GM21723 (cell line): ENCODE data around the gene CMC2.

Experiments used
- ATAC-seq: cut with Tn5 transposase; IDR thresholded peaks from one replicate; pipeline ENCODE4 v1.9.1; 2021; ENCODE audit warnings: mild to moderate bottlenecking, moderate library complexity; ENCODE audit not compliant: unreplicated experiment

CMC2 gene

DNA sequence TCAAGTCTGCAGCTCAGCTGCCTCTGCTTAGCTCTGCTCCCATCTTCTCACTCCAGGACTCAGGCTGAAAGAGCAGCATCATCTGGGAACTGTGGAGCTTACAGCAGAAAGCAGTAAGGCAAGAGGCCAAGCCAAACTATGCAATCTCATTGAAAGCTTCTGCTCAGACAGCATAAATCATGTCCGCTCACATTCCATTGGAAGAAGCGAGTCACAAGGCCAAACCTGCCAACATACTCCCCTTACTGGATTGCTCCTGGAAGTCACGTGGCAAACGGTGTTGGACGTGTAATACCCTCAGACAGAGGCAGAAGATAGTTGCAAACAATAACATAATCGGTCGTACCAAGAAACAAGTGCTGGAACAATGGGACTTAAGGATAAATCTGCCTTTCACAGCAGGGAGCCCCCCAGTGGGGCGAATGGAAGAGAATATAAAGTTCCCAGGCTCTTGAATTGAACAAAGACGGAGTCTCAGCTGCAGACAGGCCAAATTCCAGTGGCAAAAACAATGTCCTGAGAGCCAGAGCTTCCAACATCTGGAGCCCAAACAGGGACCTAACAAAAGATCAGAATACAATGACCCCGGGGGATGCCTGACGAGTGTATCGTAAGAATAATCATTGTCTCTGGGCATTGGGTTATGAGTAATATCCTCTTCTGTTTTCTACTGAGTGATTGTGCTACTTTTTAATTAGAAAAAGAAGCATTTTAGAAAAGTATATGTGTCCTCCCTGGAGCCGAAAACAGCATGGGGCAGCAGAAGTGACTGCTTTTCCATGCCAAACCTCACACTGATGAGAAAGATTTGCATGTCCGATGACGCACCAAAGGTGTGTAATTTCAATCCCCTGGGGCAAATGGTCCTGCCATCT, 68.4 kb downstream of the CMC2 start:
- ATAC-seq = no peak

DNA sequence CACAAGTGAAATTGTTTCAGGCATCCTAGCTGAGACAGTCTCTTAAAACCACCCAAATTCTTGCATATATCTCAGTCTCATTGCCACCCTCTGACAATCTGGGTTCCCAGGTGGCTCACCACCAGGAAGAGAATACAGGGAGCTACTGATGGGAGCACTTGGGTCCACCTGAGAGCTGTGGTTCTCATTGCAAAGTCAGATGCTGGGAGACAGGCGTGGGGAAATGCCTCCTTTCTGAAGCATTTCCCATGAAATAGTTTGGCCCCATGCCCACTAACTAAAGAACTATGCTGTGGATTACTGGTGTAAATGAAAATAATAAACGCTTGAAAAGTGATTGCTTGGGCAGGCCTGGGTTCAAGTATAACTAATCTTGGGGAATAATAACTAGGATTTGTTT, 70.3 kb downstream of the CMC2 start:
- no peak for ATAC-seq

DNA sequence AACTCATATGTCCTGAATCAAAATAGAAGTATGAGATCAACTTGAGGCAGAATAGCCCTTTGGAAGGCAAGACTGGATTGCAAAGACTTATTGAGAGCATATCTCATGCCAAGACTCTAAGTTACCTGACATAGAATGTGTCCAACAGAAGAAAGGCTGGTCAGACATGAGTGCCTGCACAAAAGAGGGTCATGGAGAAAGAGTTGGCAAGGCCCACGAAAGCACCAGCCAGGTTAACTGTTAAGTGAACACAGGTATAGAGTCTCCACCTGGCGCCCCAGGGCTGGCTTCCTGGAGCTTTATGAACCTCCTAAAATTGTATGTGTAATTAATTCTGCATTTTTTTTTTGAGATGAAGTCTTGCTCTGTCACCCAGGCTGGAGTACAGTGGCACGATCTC, 71.0 kb downstream of the CMC2 start:
- no peak for ATAC-seq

DNA sequence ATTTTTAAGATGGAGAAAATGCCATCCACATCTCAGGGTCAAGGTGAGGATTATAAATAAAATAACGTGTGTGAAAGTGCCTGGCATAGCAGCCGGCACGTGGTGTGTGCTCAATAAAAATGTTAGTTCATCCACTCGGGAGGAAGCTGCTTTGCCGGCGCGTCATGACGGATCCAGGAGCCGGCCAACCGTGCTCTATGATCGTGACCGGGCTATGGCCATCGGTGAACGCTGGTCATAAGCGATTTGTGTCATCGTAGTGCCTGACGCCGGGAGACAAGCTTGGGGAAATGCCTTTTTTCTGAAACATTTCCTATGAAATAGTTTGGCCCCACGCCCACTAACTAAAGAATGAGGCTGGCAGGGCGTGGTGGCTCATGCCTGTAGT, 74.0 kb downstream of the CMC2 start:
- no peak for ATAC-seq

DNA sequence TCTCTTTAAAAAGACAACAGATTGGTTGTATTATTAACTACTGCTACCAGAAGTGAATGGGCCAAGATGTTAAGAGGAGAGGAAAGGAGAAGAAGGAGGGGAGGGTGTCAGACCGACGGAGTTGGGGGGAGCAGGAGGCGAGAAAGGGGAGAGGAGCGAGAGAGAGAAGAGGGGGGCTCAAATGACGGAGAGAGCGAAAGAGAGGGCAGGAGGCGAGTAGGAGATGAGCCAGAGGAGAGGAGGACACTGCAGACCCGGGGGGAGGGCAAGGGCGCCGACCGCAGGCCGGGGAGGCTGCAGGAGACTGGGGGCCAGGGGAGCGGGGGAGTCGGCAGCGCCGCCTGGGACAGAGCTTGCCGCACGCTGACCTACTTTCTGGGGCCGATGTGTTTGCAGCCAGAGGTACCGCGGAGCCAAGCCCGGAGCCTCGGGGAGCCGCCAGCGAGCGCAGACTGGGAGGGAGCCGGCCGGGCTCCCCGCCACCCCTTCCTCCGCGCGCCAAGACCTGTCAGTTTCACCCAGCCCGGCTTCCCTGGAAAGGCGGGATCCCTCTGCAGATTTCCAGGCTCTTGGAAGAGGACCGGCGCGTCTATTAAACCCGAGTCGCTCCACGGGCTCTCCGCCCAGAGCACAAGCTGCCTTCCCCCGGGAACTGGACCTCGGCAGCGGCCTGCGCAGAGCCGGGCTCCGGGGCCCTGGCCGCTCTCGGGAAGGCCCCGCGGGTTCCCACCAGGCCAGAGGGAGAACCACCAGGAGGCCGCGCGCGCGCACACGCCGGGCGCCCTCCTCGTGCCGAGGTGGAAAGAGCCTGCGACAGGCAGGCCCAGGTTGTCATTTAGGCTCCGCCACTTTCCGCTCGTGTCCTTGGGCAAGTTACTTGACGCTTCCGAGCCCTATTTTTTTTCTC, 74.6 kb downstream of the CMC2 start:
- ATAC-seq = no peak

DNA sequence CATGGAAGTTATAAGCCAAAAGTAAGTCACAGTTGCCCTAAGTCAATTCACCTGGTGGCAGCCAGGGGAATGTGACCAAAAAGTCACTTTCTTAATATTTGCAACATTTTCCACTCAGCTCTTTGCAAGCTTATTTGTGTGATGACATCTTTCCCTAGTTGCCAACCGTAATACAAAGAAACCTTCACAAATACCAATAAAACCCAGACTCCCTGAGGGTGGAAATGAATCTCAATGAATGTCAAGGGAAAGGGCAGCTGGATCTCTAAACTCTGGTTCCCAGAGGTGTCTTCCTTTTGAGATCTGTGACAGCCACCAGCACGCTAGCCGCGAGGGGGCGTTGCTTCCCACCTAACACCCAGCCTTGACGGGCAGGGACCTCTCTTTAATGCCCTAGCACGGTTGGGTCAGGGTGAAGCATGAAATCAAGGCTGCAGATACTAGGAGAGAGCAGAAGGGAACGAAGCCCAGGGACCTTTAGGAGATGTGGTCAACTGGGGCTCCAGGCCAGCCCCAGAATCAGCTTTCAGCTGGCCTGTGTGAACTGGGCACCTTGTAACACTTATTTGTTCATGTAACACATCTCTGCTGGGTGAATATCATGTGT, 82.2 kb downstream of the CMC2 start:
- ATAC-seq = peak; percentile 63

DNA sequence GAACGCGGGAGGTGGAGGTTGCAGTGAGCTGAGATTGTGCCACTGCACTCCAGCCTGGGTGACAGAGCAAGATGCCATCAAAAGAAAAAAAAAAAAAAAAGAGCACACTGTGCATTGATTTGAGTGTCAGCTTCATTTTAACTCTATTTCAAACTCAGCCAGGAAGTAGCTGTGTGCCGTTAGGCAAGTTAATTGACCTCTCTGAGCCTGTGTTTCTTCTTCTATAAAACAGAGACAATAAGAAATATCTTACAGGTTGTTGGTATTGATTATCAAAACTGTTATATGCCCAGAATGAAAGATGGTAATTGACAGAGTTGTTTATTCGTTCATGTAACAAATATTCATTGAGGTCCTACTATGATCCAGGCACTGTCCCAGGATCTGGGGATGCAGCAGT, 83.3 kb downstream of the CMC2 start:
- ATAC-seq = no peak
